ENCODE data around the gene GRID2IP. TPM values are rescaled to one million over a fixed set of nuclear protein-coding genes. Genes with fewer than 3 reads are reported as not detected.

GRID2IP gene
- total RNA-seq, 5 donors from 2014 or later (not counting 1 experiment from before 2014, with no cell fraction given): 0.30 to 1.5 (median 0.90) TPM

DNA sequence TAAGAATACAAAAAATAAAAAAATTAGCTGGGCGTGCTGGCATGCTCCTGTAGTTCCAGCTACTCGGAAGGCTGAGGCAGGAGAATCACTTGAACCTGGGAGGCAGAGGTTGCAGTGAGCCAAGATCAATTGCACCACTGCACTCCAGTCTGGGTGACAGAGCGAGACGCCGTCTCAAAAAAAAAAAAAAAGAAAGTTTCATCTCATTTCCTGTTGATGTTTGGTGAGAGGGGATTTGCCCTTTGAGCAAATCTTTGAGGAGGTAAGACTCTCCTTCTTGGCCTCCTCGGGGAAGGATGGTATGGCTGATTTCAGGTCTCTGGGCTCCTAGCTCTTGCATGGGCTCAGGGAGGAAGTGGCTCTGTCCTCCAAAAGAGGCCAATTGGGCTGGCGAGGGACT lies 3.6 kb upstream of the GRID2IP start:
- Mint-ChIP-seq H3K9me3 (no peaks in the 10 kb centered on the region), H3K27me3 (no peaks in the 10 kb centered on the region), H3K27ac (peak overlapping the region; percentile 86 to 88), H3K4me3 (peak overlapping the region; percentile 39 to 70 (median 46)), H3K4me1 (peaks cover 6 to 10% (median 8%) of the 10 kb centered on the region in 3 donors), H3K36me3 (no peaks in the 10 kb centered on the region)
- H3K27me3 ChIP-seq (replicated peaks in 1 of 2; ENCODE audit: control insufficient read depth in 2 of 2, extremely low read depth in 1 of 2, insufficient read depth in 2 of 2, low read length in 1 of 2): peaks cover 0 to 12% of the 10 kb centered on the region in 2 experiments
- ATAC-seq (replicated peaks in 1 of 4) (peak; percentile 64 to 90 (median 68)), DNase-seq (peak in 4 of 35 experiments; percentile 21 to 54 (median 32))
- no peaks in the 10 kb centered on the region for H3K36me3 ChIP-seq (ENCODE audit: control insufficient read depth in 2 of 2, extremely low read depth in 1 of 2, insufficient read depth in 1 of 2, low read length in 1 of 2)
- H3K9me3 ChIP-seq: no peaks in the 10 kb centered on the region
- CTCF ChIA-PET: interaction anchor here (0.7 to 0.8 kb wide), 4 partner anchors 27 to 144 kb away, joined by 3 to 5 read pairs (median 4); partner anchors contain the start of gene INTS15 (in 1 of the 2)
- no peak overlapping the region for H3K27ac ChIP-seq (ENCODE audit: low read length)
- H3K4me1 ChIP-seq (ENCODE audit: control insufficient read depth in 1 of 2, extremely low read depth in 1 of 2, insufficient read depth in 2 of 2, low read length in 2 of 2): peaks cover 2 to 14% of the 10 kb centered on the region in 2 experiments
- POLR2A ChIA-PET: interaction anchor here in 1 of 2 donors (0.7 kb wide), 1 partner anchor 82 kb away, joined by 4 read pairs; the partner anchor contains the start of gene ZNF316
- no peak overlapping the region for H3K4me3 ChIP-seq (ENCODE audit: control insufficient read depth in 1 of 2, extremely low read depth in 1 of 2, low read length in 1 of 2)
- 47% methylated on average over 4 of the region's 7 CpGs for WGBS (ENCODE audit: insufficient coverage)

DNA sequence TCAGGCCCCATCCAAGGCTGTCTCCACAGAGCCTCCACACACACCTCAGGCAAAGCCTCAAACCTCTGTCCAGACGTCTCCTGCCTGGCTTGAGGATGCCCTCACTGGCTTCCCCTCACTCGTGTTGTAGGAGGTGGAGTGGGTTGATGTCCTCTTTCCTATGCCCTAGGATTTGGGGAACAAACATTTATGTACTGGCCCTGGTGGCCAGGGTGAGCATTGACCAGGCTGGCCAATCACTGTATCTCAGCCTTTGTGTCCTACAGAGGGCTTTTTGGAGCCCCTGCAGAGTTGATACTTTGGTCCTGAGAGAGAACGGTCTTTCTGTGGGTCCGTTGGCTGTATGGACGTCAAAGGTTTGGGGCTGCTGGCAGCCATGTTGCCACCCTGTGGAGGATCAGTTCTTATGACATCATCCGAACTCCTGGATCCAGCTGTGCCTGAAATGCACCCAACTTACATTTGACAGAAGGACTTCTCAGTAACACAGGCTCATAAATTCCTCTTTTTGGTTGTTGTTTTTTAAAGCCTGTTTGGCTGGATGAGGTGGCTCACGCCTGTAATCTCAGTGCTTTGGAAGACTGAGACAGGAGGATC lies 2.3 kb upstream of the GRID2IP start:
- Histone ChIP-seq H3K4me1 (ENCODE audit: control insufficient read depth in 1 of 2, extremely low read depth in 1 of 2, insufficient read depth in 2 of 2, low read length in 2 of 2) (peaks cover 2 to 14% of the 10 kb centered on the region in 2 experiments), H3K9me3 (no peaks in the 10 kb centered on the region), H3K27me3 (replicated peaks in 1 of 2; ENCODE audit: control insufficient read depth in 2 of 2, extremely low read depth in 1 of 2, insufficient read depth in 2 of 2, low read length in 1 of 2) (peaks cover 0 to 8% of the 10 kb centered on the region in 2 experiments), H3K4me3 (ENCODE audit: control insufficient read depth in 1 of 2, extremely low read depth in 1 of 2, low read length in 1 of 2) (no peak overlapping the region), H3K27ac (ENCODE audit: low read length) (no peak overlapping the region), H3K36me3 (ENCODE audit: control insufficient read depth in 2 of 2, extremely low read depth in 1 of 2, insufficient read depth in 1 of 2, low read length in 1 of 2) (no peaks in the 10 kb centered on the region)
- H3K9me3 Mint-ChIP-seq: no peaks in the 10 kb centered on the region
- 100% methylated on average over 2 of the region's 7 CpGs for WGBS (ENCODE audit: insufficient coverage)
- peak overlapping the region in 1 of 2 donors; percentile 11 for H3K27ac Mint-ChIP-seq
- peaks cover 6 to 10% (median 8%) of the 10 kb centered on the region in 3 donors for H3K4me1 Mint-ChIP-seq
- no peaks in the 10 kb centered on the region for H3K36me3 Mint-ChIP-seq
- ATAC-seq (replicated peaks in 1 of 4) (no peak), DNase-seq (no peak)
- POLR2A ChIA-PET: no interaction called here
- no peaks in the 10 kb centered on the region for H3K27me3 Mint-ChIP-seq
- CTCF ChIA-PET: interaction anchor here in 1 of 2 donors (0.6 to 0.9 kb wide), 2 partner anchors 17 to 55 kb away, joined by 4 to 5 read pairs; no protein-coding TSS in a partner anchor
- no peak overlapping the region for H3K4me3 Mint-ChIP-seq

DNA sequence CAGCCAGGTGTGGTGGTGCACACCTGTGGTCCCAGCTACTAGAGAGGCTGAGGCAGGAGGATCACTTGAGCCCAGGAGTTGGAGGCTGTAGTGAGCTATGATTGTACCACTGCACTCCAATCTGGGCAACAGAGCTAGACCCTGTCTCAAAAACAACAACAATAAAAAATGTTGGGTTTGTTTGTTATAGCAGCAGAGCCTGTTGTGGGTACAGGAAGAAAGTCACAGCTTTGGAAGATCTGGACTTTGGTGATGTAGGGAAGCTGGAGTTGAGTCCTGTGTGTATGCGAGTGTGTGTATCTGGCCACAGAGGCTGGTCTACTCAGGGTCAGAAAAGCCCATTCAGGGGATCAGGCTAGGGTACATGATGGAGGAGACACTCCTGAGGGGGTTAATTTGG lies 3.9 kb downstream of the GRID2IP start:
- CTCF ChIA-PET: interaction anchor here in 1 of 2 donors (0.5 kb wide), 1 partner anchor 13 kb away, joined by 3 read pairs; no protein-coding TSS in a partner anchor
- no peak overlapping the region for H3K27ac Mint-ChIP-seq

DNA sequence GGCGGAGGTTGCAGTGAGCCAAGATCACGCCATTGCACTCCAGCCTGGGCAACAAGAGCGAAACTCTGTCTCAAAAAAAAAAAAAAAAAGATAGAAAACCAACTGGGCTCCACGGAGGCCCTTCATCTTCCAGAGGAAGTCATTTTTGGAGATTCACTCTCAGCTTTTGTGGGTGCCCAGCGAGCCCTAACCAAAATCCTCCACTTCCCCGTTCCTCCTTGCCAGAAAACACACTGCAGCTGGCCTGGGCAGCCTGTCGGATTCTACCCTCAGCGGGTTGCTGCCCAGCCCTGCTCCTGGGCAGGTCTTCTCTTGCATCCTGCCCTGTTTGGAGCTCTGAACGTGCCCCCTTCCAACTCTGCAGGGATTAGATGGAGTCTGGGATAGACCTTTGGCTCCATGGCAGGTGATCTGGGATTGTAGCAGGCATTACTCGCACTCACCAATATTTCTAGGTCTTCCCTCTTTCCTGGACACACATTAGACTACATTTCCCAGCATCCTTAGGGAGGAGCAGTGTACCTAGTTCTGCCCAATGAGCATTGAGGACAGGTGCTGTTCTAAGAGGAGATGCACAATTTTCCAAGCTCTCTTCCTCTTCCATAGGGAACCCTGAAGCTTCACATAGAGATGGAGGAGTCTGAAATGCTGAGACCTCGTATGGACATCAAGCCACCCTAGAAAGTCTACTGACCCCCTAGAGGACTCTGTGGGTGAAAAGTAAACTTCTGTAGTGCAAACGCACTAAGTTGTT lies 4.6 kb downstream of the GRID2IP start:
- Mint-ChIP-seq H3K9me3 (no peaks in the 10 kb centered on the region), H3K27ac (no peak overlapping the region), H3K4me3 (no peak overlapping the region), H3K4me1 (peaks cover 8 to 12% (median 8%) of the 10 kb centered on the region in 3 donors), H3K36me3 (no peaks in the 10 kb centered on the region), H3K27me3 (peaks cover 0 to 4% of the 10 kb centered on the region in 2 donors)
- Histone ChIP-seq H3K27ac (ENCODE audit: low read length) (no peak overlapping the region), H3K27me3 (replicated peaks in 1 of 2; ENCODE audit: control insufficient read depth in 2 of 2, extremely low read depth in 1 of 2, insufficient read depth in 2 of 2, low read length in 1 of 2) (peaks cover 0 to 5% of the 10 kb centered on the region in 2 experiments), H3K4me3 (ENCODE audit: control insufficient read depth in 1 of 2, extremely low read depth in 1 of 2, low read length in 1 of 2) (no peak overlapping the region), H3K4me1 (ENCODE audit: control insufficient read depth in 1 of 2, extremely low read depth in 1 of 2, insufficient read depth in 2 of 2, low read length in 2 of 2) (peaks cover 5 to 12% of the 10 kb centered on the region in 2 experiments), H3K9me3 (no peaks in the 10 kb centered on the region), H3K36me3 (ENCODE audit: control insufficient read depth in 2 of 2, extremely low read depth in 1 of 2, insufficient read depth in 1 of 2, low read length in 1 of 2) (no peaks in the 10 kb centered on the region)
- no peak for DNase-seq
- ChIA-PET CTCF (interaction anchor here in 1 of 2 donors (0.5 to 1.2 kb wide), 2 partner anchors 12 to 30 kb away, joined by 3 read pairs; no protein-coding TSS in a partner anchor), POLR2A (interaction anchor here in 1 of 2 donors (0.6 kb wide), 1 partner anchor 13 kb away, joined by 4 read pairs; no protein-coding TSS in a partner anchor)
- WGBS (ENCODE audit: insufficient coverage): 75% methylated on average over 6 of the region's 12 CpGs
- no peak for ATAC-seq (replicated peaks in 1 of 4)

More for the DNA sequence above, 3.9 kb downstream of the GRID2IP start:
- no peak overlapping the region for H3K4me3 ChIP-seq (ENCODE audit: control insufficient read depth in 1 of 2, extremely low read depth in 1 of 2, low read length in 1 of 2)
- H3K4me3 Mint-ChIP-seq: no peak overlapping the region
- peaks cover 5 to 12% of the 10 kb centered on the region in 2 experiments for H3K4me1 ChIP-seq (ENCODE audit: control insufficient read depth in 1 of 2, extremely low read depth in 1 of 2, insufficient read depth in 2 of 2, low read length in 2 of 2)
- WGBS (ENCODE audit: insufficient coverage): 100% methylated on average over 1 of the region's 1 CpG
- peaks cover 0 to 5% of the 10 kb centered on the region in 2 experiments for H3K27me3 ChIP-seq (replicated peaks in 1 of 2; ENCODE audit: control insufficient read depth in 2 of 2, extremely low read depth in 1 of 2, insufficient read depth in 2 of 2, low read length in 1 of 2)
- peaks cover 8 to 12% (median 8%) of the 10 kb centered on the region in 3 donors for H3K4me1 Mint-ChIP-seq
- H3K9me3 Mint-ChIP-seq: no peaks in the 10 kb centered on the region
- H3K9me3 ChIP-seq: no peaks in the 10 kb centered on the region
- H3K36me3 Mint-ChIP-seq: no peaks in the 10 kb centered on the region
- H3K27me3 Mint-ChIP-seq: peaks cover 0 to 4% of the 10 kb centered on the region in 2 donors
- POLR2A ChIA-PET: interaction anchor here in 1 of 2 donors (0.6 kb wide), 1 partner anchor 14 kb away, joined by 4 read pairs; no protein-coding TSS in a partner anchor
- no peaks in the 10 kb centered on the region for H3K36me3 ChIP-seq (ENCODE audit: control insufficient read depth in 2 of 2, extremely low read depth in 1 of 2, insufficient read depth in 1 of 2, low read length in 1 of 2)
- DNase-seq: no peak
- H3K27ac ChIP-seq (ENCODE audit: low read length): no peak overlapping the region
- no peak for ATAC-seq (replicated peaks in 1 of 4)

DNA sequence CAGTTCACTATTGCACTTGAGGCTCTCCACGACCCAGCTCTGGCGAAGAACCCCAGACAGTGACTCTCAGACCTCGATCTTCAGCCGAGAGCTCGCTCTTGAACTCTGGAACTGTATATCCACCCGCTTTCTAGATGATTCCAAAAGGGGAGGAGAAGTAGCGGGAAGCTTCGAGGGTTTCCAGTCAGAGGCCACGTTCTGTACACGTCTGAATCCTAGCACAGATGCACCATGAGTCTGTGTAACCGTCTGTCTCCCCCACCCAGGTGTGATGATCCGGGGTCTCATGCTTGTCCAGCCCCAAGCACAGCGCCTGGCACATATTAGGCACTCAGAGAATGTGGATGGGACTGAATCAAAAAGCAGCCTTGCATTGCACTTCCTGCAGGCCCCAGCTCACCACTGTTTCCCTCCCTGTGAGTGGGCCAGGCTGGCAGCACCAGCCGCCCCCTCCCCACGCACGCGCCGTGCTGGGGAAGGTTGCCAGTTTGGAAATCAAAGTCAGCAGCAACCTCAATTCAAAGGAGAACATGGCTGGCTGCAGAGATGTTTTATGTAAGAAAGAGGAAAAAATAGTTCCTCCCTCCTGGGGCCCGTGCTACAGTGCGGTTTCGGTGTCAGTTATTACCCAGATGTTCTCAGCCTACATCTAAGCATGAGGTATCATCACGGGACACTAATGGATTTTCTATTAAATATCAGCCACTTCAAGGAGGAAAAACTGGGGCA lies 5.7 kb downstream of the GRID2IP start:
- Mint-ChIP-seq H3K9me3 (no peaks in the 10 kb centered on the region), H3K27ac (peak overlapping the region in 1 of 2 donors; percentile 72), H3K36me3 (no peaks in the 10 kb centered on the region), H3K4me3 (peak overlapping the region in 1 of 3 donors; percentile 8), H3K27me3 (peaks cover 0 to 4% of the 10 kb centered on the region in 2 donors), H3K4me1 (peaks cover 8 to 12% (median 8%) of the 10 kb centered on the region in 3 donors)
- ChIA-PET CTCF (no interaction called here), POLR2A (no interaction called here)
- Histone ChIP-seq H3K4me3 (ENCODE audit: control insufficient read depth in 1 of 2, extremely low read depth in 1 of 2, low read length in 1 of 2) (no peak overlapping the region), H3K4me1 (ENCODE audit: control insufficient read depth in 1 of 2, extremely low read depth in 1 of 2, insufficient read depth in 2 of 2, low read length in 2 of 2) (peaks cover 5 to 12% of the 10 kb centered on the region in 2 experiments), H3K27ac (ENCODE audit: low read length) (no peak overlapping the region), H3K27me3 (replicated peaks in 1 of 2; ENCODE audit: control insufficient read depth in 2 of 2, extremely low read depth in 1 of 2, insufficient read depth in 2 of 2, low read length in 1 of 2) (peaks cover 0 to 5% of the 10 kb centered on the region in 2 experiments), H3K9me3 (no peaks in the 10 kb centered on the region), H3K36me3 (ENCODE audit: control insufficient read depth in 2 of 2, extremely low read depth in 1 of 2, insufficient read depth in 1 of 2, low read length in 1 of 2) (no peaks in the 10 kb centered on the region)
- 45% methylated on average over 10 of the region's 22 CpGs for WGBS (ENCODE audit: insufficient coverage)
- ATAC-seq (replicated peaks in 1 of 4) (peak; percentile 19 to 73 (median 39)), DNase-seq (peak in 14 of 35 experiments; percentile 11 to 70 (median 24))

Measured in T-cell (primary cell).